ENCODE measurements around the gene SEMA5A. TPM values are rescaled to one million over a fixed set of nuclear protein-coding genes. Genes with fewer than 3 reads are reported as not detected.

SEMA5A gene
- total RNA-seq, 2 donors from 2014 or later = 17.6 to 34.1 TPM

DNA sequence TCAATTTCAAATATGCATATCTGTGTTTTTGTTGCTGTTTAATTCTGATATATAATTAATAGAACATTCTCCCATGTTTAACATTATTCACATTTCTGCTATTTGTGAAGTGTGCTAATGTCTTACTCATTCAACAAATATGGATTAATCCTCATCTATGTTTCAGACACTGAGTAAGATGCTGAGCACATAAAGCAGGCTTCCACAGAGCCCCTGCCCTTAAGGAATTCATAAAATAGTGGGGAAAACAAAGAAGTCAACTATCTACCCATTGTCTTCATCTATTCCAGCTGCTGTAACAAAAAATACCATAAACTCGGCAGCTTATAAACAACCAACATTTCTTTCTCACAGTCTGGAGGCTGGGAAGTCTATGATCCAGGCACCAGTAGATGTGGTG is 333.3 kb downstream of the SEMA5A start:
- no peak for DNase-seq (ENCODE audit: low spot score)
- intact Hi-C loops (cut with DNase I) = no loop called here

DNA sequence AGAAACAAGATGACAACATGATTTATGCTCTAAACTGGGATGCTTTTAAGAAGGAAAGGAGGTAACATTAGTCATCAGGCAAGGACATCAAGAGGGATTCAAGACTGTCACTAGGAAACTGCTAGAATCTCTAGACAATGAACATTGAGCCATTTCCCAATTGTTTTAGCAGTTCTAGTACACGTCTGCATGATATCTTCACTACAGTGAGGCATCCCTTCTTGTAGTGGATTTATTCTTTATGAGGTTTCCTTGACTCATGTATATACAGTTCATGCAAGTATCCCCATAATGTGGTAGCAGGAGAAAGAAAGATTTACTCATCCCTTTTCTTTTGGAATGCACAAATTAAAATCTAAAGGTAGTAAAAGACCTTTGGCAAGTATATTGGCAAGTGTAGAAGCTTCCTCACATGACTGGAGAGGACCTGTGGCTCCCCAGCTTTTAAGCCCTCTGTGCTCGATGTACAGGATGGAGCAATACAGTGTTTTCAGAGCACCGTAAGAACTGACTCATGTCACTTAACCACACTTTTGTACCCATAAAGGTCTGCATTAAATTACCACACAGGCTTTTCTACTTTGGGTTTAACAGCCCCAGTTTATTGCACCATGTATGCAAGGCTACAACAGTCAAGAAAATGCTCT is 335.9 kb downstream of the SEMA5A start:
- DNase-seq (ENCODE audit: low spot score) = no peak
- intact Hi-C loops (cut with DNase I) = no loop called here

DNA sequence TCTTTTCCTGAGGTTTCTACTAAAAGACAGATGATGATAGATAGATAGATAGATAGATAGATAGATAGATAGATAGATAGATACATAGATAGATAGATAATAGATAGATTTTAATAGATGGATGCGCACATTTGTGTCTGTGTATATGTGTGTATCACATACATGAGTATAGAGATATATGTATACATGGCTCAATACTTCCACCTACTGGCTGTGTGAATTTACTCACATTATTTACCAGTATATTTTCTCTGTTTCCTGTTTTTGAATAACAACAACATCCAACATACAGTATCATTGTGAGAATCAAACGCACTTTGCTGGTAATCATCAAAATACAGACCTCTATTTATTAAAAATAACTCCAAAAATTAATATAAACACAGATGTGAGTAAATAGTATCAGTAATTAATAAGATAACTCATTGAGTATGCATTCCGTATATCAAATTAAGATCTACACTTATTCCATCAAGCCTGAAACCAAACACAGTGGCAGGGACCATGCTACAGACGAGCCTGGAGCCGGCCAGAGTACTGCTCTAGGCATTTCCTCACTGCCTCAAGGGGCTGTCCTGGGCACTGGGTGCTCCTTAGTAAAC is 338.0 kb downstream of the SEMA5A start:
- no peak for DNase-seq (ENCODE audit: low spot score)
- intact Hi-C loops (cut with DNase I) = no loop called here

DNA sequence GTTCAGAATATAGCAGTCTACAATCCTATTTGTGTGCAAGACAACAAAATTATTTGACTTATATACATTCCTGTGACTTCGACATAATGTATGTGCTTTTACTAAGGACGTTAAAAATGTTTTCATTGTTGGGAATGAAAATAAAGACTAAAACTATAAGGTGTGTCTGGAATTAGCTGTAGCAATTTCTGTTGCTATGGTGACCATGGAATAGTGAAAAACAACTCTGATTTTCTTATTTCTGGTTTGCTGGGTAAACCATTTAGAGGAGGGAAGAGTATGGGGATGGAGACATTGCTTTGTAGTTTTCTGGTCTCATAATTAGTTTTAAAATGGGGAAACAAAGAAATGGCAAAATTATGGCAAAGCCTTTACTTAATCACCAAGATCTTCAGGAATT is 343.2 kb downstream of the SEMA5A start:
- intact Hi-C loops (cut with DNase I) = no loop called here

DNA sequence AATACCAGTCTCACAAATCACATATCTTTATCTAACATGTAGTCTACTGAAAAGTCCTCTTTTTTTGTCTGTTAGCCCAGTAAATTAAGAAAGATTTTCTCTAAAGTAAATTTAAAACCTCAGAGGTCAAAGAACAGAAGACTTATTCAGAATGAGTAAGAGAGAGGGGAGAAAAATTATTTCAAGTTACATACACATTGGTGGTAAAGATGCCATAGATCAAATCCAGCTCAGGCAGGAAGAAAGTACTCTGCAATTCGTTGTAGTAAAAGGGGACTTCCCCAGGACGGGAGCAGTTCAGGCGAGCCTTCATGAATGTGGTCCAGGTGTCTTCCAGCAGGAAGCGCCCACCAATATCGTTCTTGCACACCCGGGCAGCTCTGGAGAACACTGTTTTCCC is 344.1 kb downstream of the SEMA5A start:
- intact Hi-C loops (cut with DNase I) = no loop called here
- DNase-seq (ENCODE audit: low spot score) = no peak

More for the DNA sequence above, 343.2 kb downstream of the SEMA5A start:
- no peak for DNase-seq (ENCODE audit: low spot score)

DNA sequence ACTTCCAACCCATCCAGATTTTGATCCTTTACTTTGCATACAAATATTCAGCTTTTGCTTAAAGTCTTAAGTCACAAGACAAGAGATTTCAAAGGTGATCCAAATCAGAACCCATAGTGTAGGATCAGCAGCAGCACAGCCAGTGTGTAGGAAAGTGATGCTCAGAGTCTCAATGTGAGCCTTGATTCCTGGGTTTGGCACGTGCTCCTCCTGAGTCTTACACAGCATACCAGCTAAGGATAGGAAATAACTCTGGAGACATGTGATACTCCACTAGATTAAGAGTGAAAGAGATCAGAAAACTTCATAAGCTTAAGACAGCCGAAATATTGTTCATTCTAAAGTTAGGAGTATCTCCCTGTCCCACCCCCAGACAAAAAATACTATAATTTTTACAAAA is 344.9 kb downstream of the SEMA5A start:
- intact Hi-C loops (cut with DNase I) = no loop called here
- no peak for DNase-seq (ENCODE audit: low spot score)

DNA sequence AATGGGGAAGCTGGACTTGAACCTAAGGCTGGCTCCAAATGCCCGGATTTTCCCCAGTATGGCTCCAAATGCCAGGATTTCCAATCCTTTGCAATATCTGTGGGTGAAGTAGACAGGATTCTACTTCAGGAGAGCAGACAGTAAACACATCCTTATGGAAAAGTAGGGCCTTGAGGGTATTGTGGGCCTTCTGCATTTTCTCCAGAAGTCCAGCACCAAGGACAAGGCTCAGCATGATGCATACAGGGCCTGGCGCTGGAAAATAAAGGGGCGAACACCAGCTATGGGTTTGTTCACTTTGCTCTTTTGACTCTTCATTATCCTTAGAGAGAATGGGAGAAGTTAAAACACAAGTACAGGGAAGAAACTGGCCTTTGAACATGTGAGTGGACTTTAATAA is 347.5 kb downstream of the SEMA5A start:
- intact Hi-C loops (cut with DNase I) = no loop called here
- DNase-seq (ENCODE audit: low spot score) = no peak

DNA sequence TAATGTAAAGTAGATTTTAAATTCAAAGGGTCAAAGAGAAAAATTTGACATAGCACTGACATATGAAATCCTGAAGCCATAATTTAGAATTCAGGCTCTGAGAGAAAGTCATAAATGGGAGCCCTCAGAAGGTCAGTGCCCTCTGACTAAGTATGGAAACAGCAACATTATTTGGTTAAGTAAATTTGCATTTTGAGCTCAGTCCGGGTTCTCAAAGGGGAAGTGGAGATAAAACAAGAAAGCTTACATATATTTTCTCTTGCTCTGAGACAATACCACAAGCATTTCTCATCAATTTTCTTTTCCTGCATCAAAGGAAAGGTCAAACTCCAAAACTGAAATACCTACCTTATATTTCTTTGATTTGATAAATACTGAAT is 348.0 kb downstream of the SEMA5A start:
- intact Hi-C loops (cut with DNase I) = no loop called here
- no peak for DNase-seq (ENCODE audit: low spot score)

DNA sequence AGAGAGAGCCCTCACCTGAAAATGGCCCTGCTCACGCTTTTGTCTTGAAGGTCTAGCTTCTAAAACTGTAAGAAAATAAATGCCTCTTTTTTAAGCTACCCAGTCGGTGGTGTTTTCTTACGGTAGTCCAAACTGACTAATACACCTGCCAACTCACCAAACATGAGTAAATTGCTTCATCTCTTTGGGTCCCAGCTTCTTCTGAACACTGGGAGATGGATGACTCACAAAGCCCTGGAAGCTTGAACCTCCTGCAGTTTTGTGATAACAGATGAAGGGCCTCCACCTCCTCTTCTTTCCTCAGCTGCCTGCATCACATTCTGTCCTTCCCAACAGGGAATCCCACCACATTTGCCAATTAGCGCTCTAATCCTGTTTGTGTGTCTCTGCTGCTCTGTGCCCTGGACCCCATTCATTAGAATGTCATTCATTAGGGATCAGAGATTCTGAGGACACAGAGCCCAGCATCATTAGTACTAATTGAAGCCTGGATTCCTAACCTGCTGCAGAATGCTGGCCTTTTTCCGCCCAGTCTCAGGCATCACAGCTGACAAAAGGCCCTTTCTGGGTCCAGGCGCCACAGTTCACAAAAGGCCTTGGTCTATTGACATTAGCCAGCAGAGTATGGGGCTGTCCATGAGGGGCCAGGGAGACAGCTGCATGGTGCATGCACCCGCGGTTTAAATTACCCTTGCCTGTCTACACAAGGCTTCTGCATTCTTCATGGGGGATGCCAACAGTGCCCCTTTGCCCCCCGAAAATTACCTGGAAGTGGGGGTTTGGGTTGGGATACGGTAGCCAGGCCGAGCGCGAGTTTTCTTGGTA is 349.3 kb downstream of the SEMA5A start:
- intact Hi-C loops (cut with DNase I) = no loop called here
- DNase-seq (ENCODE audit: low spot score) = no peak

DNA sequence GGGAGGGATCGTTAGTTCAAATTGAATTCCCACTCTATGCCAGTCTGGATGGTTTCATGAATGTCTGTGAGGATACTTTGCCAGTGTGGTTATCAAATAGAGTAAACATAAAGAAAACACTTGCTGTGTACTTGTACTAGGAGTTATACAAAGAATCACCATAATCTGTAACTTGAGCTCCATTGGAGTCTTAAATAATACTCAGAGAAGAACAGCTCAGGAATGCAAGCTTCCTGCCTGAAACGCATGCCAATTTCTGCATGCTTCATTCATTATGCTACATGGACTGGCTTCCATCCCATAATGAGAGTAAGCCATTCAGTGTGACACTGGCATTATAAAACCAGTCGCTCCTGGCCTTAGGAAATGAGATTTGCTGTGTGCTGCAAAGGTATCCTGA is 351.4 kb downstream of the SEMA5A start:
- intact Hi-C loops (cut with DNase I) = loop anchor here in 1 of 2 donors (5.0 kb wide), 1 partner anchor 887 kb away; no protein-coding TSS in a partner anchor
- DNase-seq (ENCODE audit: low spot score) = no peak

DNA sequence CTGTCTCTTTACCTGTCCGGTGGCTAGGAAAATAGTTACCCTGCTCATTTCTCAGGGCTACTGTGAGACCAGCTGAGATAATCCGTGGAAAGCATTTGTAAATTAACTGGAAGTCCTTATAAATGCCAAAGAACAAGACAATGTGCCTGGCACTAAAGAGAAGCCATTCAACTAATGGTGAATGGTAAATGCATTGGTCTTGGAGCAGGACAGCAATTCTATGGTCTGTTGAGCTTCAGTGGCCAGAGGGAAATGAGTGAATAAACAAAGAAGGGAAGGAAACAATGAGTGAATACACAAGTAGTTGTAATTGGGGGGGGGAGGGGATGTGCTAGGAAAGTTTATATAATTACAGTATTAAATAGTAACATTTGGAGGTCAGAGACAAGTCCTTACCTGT is 353.6 kb downstream of the SEMA5A start:
- intact Hi-C loops (cut with DNase I) = loop anchor here in 1 of 2 donors (5.0 kb wide), 1 partner anchor 885 kb away; no protein-coding TSS in a partner anchor
- DNase-seq (ENCODE audit: low spot score) = no peak

DNA sequence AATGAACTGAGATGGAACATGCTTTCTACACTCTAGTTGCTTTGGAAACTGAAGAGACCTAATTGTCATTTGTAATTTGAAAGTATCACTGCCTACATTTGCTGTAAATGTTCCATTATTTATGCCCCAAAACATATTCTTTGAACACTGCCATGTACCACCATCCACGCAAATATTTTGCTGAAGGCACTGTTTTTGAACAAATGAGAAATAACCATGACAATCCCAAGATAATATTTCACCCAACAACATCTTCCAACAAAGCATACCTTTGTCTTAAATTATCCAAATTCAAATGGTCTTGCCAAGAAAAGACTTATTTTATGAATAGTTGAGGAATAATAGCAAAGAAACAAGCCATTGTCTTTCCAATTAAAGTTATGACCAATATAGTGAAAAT is 356.2 kb downstream of the SEMA5A start:
- no peak for DNase-seq (ENCODE audit: low spot score)
- intact Hi-C loops (cut with DNase I) = loop anchor here in 1 of 2 donors (5.0 kb wide), 1 partner anchor 882 kb away; no protein-coding TSS in a partner anchor

DNA sequence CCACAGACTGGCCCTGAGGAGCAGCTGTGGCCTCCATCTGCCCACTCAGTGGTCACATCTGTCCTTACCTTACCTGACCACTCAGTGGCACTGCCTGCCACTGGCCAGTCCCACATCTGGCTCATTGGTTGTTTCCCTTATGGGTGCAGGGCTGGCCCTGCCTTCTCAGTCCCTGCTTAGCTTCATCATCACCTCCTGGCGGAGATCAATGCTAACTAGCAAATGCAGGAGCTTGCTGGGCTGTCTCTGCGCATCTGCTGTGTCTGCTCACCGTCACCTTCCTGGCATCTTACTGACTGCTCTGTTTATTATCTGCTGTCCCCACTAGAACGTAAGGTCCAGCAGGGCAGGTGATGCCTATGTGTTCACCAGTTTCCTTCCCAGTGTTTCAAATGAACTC is 356.9 kb downstream of the SEMA5A start:
- no peak for DNase-seq (ENCODE audit: low spot score)
- intact Hi-C loops (cut with DNase I) = no loop called here

DNA sequence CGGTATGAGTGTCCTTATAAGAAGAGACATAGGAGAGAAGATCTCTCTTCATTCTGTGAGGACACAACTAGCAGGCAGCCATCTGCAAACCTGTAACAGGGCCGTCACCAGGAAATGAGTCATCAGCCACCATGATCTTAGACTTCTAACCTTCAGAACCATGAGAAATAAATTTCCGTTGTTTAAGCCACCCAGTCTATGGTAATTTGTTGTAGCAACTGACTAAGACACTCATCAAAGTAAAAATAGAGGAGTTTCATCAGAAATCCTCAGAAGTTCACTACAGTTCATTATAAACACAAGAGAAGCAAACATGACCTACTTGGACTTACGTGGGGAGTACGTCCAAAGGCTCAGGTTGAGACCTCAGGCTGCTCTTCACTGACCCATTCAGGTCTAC is 357.7 kb downstream of the SEMA5A start:
- DNase-seq (ENCODE audit: low spot score) = no peak
- intact Hi-C loops (cut with DNase I) = no loop called here

DNA sequence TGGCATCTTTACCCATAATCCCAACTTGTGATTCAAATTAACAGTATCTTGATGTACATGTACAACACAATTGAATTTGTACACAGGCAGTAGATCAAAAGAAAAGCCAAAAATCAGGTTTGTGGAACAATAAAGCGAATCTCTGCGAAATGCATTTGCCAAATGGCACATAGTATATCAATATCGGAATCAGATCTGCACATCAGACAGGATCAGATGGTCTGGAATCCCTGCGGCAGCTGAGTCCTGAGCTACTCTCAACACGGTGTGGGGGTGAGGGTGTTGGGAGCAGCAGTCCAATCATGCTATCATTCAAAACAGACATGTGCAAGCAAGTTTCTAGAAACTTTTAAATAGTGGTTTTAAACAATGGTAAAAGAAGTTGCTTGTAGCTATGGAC is 358.3 kb downstream of the SEMA5A start:
- DNase-seq (ENCODE audit: low spot score) = no peak
- intact Hi-C loops (cut with DNase I) = no loop called here

DNA sequence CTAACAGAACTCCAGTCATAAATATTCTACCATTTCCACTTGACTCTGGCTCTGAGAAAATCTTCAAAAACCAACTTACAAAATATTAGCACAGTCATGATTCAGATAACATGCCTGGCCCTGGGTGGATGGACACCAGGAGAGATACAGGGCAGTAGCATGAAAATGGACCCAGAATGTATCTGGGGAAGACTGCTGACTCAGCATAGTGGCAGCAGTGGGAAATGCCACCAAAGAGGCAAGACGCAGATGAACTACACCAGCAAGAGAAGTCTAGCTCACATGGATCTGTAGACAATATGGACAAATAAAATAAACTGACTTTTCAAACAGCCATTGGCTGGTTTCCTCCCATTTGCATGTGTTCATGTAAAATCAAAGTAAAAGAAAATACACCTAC is 359.8 kb downstream of the SEMA5A start:
- intact Hi-C loops (cut with DNase I) = no loop called here
- no peak for DNase-seq (ENCODE audit: low spot score)

DNA sequence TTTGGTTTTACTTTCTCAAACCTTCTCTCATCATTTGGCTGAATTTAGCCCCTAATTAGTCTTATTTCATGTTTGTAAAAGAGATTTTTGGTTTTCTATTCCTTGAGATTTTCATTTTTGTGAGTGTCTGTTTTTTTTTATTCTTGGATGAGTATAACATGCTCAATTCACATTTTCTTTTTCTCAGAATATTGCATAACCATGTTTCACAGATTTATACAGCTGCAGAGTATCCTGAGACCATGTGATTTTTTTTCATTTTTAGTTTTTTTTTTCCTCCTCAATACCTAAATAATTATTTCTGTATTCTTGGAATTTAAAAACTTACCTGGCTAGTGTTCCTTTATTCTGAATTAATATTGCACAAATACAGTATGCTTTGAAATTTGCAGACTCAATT is 361.9 kb downstream of the SEMA5A start:
- intact Hi-C loops (cut with DNase I) = no loop called here
- no peak for DNase-seq (ENCODE audit: low spot score)

DNA sequence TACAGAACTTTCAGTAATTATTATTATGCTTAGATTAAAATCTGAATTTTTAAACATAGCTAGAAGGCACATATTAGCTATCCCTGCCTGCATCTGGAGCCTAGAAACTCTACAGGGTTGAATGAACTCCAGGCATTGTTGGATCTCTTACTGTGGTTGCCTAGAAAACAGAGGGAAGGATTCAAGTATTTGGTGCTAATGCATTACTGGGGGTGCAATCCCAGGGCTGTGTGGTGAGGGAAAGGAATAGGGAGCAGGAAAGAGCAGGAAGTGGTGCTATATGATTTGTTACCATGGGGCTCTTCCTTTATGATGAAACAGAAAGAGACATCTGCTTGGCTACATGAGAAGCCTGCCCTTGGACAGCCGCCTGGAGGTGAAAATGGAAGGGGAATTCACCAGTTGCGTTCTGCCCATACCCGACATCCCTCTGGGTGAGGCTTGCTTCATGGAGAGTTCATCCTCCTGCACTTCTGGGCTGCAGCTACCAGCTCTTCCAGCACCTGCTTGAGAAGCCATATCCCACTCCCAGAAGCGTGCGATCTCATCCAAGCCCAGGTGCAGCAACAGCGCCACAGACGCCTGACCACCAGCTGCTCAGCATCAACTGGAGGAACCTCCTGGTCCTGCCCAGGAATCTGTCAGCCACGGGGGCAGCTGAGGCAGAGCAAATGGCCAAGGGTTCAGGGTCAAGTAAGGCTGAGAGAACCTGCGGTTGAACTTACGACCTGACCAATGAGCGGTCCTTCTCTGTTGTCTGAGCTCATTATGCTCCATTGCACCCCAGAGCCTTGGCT is 362.8 kb downstream of the SEMA5A start:
- DNase-seq (ENCODE audit: low spot score) = no peak
- intact Hi-C loops (cut with DNase I) = no loop called here

DNA sequence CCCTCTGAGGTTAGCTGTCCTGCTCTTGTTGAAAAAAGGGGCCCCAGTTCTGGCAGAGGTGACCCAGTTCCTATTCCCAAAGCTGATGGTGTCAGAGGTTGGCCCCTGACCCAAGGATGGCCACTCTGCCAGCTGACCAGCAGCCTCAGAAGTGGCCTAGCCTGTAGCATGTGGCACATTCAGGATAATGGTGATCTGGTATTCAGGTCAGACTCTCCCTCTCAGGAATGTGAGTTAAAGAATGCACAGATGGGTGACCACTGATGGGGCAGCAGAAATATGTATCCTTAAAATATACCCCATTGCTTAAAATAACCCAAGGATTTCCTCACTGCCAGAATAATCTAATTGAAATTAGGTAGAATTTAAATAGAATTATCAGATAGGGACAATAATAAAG is 369.2 kb downstream of the SEMA5A start:
- DNase-seq (ENCODE audit: low spot score) = no peak
- intact Hi-C loops (cut with DNase I) = no loop called here

DNA sequence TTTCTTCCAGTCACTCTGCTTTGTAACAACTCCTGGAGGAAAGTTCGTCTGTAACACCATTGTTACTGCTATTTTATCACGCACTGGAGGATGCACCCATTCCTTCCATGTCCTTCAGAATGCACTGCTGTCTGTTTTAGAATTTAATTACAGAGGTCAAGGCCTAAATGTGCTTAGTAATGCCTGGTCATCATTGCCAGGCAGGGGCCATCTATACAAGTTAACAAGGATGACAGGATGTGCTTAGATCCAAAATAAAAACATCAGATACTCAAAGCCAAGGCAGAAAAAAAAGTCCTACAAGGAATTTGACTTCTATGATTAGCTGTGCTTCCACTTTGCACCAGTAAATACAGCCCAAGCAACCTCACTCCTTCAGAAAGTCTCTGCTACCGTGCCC is 371.4 kb downstream of the SEMA5A start:
- no peak for DNase-seq (ENCODE audit: low spot score)
- intact Hi-C loops (cut with DNase I) = no loop called here

All from posterior vena cava (tissue), 2 donors.